Epithelial cell of esophagus (primary cell): Measurements from ENCODE around the gene DSCAML1.

Experiments used
- DNase-seq: peaks from one replicate; pipeline ENCODE4 v3.0.0; 2010; ENCODE audit warnings: low read depth
- H3K4me3 ChIP-seq: 2 replicates; pipeline ENCODE4 v1.5.1; 2011; ENCODE audit warnings: mild to moderate bottlenecking, low read length, control low read depth
- CTCF ChIP-seq: IDR thresholded peaks from 2 replicates; pipeline ENCODE4 v1.5.1; 2011; ENCODE audit warnings: low read depth, mild to moderate bottlenecking, low read length, control low read depth, inconsistent platforms; ENCODE audit not compliant: insufficient read depth; ENCODE audit errors: missing control alignments

The DSCAML1 gene

GRCh38 chr11:117614728-117615127 lies 182.3 kb downstream of the DSCAML1 start:
- no peak for DNase-seq
- H3K4me3 ChIP-seq: no peak overlapping the region
- no peak for TF ChIP-seq CTCF

GRCh38 chr11:117613521-117613920 lies 183.5 kb downstream of the DSCAML1 start:
- no peak for TF ChIP-seq CTCF
- H3K4me3 ChIP-seq: no peak overlapping the region
- no peak for DNase-seq

GRCh38 chr11:117612177-117612576 lies 184.8 kb downstream of the DSCAML1 start:
- TF ChIP-seq CTCF: no peak
- no peak for DNase-seq
- H3K4me3 ChIP-seq: no peak overlapping the region

- no peak overlapping the region for H3K4me3 ChIP-seq
- no peak for TF ChIP-seq CTCF
- peak; percentile 4 for DNase-seq
These were observed 186.1 kb downstream of the DSCAML1 start for GRCh38 chr11:117610901-117611300.

- DNase-seq: peak; percentile 37
- H3K4me3 ChIP-seq: no peak overlapping the region
- no peak for TF ChIP-seq CTCF
These were observed 187.0 kb downstream of the DSCAML1 start for GRCh38 chr11:117610045-117610444.

- DNase-seq: no peak
- H3K4me3 ChIP-seq: no peak overlapping the region
- TF ChIP-seq CTCF: no peak
These were observed 189.6 kb downstream of the DSCAML1 start for GRCh38 chr11:117607449-117607848.

- no peak for DNase-seq
- H3K4me3 ChIP-seq: no peak overlapping the region
- TF ChIP-seq CTCF: no peak
These were observed 190.2 kb downstream of the DSCAML1 start for GRCh38 chr11:117606790-117607189.
